ENCODE data around the gene DYNC2I2. TPM values are rescaled to one million over a fixed set of nuclear protein-coding genes. Genes with fewer than 3 reads are reported as not detected.

The DYNC2I2 gene
- total RNA-seq, 1 experiment from 2014 or later = 58.6 TPM

DNA sequence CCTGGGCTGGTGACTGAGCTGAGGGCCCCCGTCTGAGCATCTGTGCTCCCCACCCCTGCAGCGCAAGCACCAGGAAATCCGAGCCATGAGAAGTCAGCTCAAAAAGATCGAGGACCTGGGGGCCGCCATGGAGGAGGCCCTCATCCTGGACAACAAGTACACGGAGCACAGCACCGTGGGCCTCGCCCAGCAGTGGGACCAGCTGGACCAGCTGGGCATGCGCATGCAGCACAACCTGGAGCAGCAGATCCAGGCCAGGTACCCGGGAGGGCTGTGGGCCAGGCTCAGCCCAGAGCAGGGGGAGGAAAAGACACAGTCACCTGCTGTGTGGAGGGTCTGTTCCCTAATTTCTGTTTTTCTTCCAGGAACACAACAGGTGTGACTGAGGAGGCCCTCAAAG lies 24.6 kb downstream of the DYNC2I2 start:
- Histone ChIP-seq H3K23me2 (ENCODE audit: insufficient read length, low read depth, low read length, poor library complexity, severe bottlenecking) (no peaks in the 10 kb centered on the region), H3K27me3 (ENCODE audit: insufficient read depth, low read length) (no peaks in the 10 kb centered on the region), H4K5ac (ENCODE audit: insufficient read length, low read depth, low read length) (no peak overlapping the region), H4K8ac (replicated peaks; ENCODE audit: insufficient read length, low read depth, low read length) (no peak overlapping the region), H3K4ac (ENCODE audit: low read depth, low read length) (no peak overlapping the region), H2AK5ac (ENCODE audit: insufficient read length, low read length) (no peak overlapping the region), H3K14ac (ENCODE audit: insufficient read depth, low read length) (no peak overlapping the region), H3K9me3 (ENCODE audit: control insufficient read depth, low read depth, low read length) (no peaks in the 10 kb centered on the region), H2BK12ac (ENCODE audit: insufficient read length, low read depth, low read length) (no peak overlapping the region), H2AFZ (ENCODE audit: low read length) (no peak overlapping the region), H2BK5ac (ENCODE audit: insufficient read length, low read length) (no peak overlapping the region), H2BK15ac (ENCODE audit: low read depth, low read length) (no peak overlapping the region), H2BK20ac (ENCODE audit: low read depth, low read length, poor library complexity, severe bottlenecking) (no peak overlapping the region), H4K20me1 (ENCODE audit: control insufficient read depth, insufficient read depth, insufficient read length) (no peaks in the 10 kb centered on the region), H3K27ac (ENCODE audit: insufficient read length, low read depth, low read length) (no peak overlapping the region), H3K4me1 (ENCODE audit: insufficient read depth, low read length) (no peaks in the 10 kb centered on the region), H3K9ac (ENCODE audit: extremely low read depth, insufficient read length, low read length) (no peak overlapping the region), H3T11ph (ENCODE audit: low read length) (no peak overlapping the region), H3K23ac (ENCODE audit: insufficient read length, low read depth, low read length) (no peak overlapping the region), H3K18ac (ENCODE audit: insufficient read length, low read depth, low read length) (no peak overlapping the region), H3K56ac (ENCODE audit: insufficient read length, low read depth, low read length) (no peak overlapping the region), H4K91ac (ENCODE audit: insufficient read length, low read depth, low read length) (no peak overlapping the region), H3K79me1 (ENCODE audit: insufficient read depth, low read depth, low read length, poor library complexity, severe bottlenecking) (no peaks in the 10 kb centered on the region), H3K79me2 (ENCODE audit: insufficient read depth, low read length) (no peaks in the 10 kb centered on the region), H3K4me2 (ENCODE audit: insufficient read depth, insufficient read length, low read length) (no peak overlapping the region), H2BK120ac (ENCODE audit: low read depth, low read length, poor library complexity, severe bottlenecking) (no peak overlapping the region)
- Mint-ChIP-seq H3K36me3 (ENCODE audit: insufficient read depth in 1 of 3, low read depth in 3 of 3) (peaks cover 18 to 64% (median 56%) of the 10 kb centered on the region in 3 experiments), H3K27me3 (ENCODE audit: low read depth) (no peaks in the 10 kb centered on the region), H3K4me3 (no peak overlapping the region), H3K9me3 (no peaks in the 10 kb centered on the region), H3K4me1 (peaks cover 2 to 10% of the 10 kb centered on the region in 2 experiments; a peak in 3 of 4 replicates), H3K27ac (peak overlapping the region; percentile 22 to 86 (median 69); a peak in 3 of 7 replicates)
- WGBS (ENCODE audit: extremely low coverage, insufficient read length, low lambda C conversion rate) = no CpG with 5 or more reads among the region's 10 CpGs
- TF ChIP-seq, protein P1, sequence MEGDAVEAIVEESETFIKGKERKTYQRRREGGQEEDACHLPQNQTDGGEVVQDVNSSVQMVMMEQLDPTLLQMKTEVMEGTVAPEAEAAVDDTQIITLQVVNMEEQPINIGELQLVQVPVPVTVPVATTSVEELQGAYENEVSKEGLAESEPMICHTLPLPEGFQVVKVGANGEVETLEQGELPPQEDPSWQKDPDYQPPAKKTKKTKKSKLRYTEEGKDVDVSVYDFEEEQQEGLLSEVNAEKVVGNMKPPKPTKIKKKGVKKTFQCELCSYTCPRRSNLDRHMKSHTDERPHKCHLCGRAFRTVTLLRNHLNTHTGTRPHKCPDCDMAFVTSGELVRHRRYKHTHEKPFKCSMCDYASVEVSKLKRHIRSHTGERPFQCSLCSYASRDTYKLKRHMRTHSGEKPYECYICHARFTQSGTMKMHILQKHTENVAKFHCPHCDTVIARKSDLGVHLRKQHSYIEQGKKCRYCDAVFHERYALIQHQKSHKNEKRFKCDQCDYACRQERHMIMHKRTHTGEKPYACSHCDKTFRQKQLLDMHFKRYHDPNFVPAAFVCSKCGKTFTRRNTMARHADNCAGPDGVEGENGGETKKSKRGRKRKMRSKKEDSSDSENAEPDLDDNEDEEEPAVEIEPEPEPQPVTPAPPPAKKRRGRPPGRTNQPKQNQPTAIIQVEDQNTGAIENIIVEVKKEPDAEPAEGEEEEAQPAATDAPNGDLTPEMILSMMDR (conservative IDR thresholded peaks at IDR 0.05) = no peak
- DNase-seq = no peak
